GM12864 (cell line): Measurements from ENCODE around the gene ABLIM2.

Source experiments
- DNase-seq: peaks from one replicate; pipeline ENCODE4 v3.0.0-alpha.2; 2011; ENCODE audit warnings: low read depth
- H3K4me3 ChIP-seq: 2 replicates; pipeline ENCODE4 v1.5.1; 2011; ENCODE audit warnings: mild to moderate bottlenecking, low read depth, low read length, control low read depth
- CTCF ChIP-seq: IDR thresholded peaks from 2 replicates; pipeline ENCODE4 v1.5.1; 2011; ENCODE audit warnings: low read depth, mild to moderate bottlenecking, moderate library complexity, low read length, control low read depth, inconsistent platforms; ENCODE audit errors: missing control alignments

ABLIM2 gene

GRCh38 chr4:8032381-8032780 is 126.2 kb downstream of the ABLIM2 start:
- no peak overlapping the region for H3K4me3 ChIP-seq
- no peak for TF ChIP-seq CTCF
- DNase-seq = no peak

GRCh38 chr4:8030121-8030781 is 128.4 kb downstream of the ABLIM2 start:
- no peak for TF ChIP-seq CTCF
- no peak for DNase-seq
- H3K4me3 ChIP-seq = no peak overlapping the region

- DNase-seq = no peak
- no peak for TF ChIP-seq CTCF
Measured at GRCh38 chr4:8029689-8030088, 128.9 kb downstream of the ABLIM2 start.

GRCh38 chr4:8028884-8029568 is 129.6 kb downstream of the ABLIM2 start:
- no peak overlapping the region for H3K4me3 ChIP-seq
- no peak for TF ChIP-seq CTCF
- no peak for DNase-seq

More at GRCh38 chr4:8029689-8030088, 128.9 kb downstream of the ABLIM2 start:
- H3K4me3 ChIP-seq = no peak overlapping the region

GRCh38 chr4:8028368-8028767 is 130.2 kb downstream of the ABLIM2 start:
- H3K4me3 ChIP-seq = no peak overlapping the region
- no peak for DNase-seq
- no peak for TF ChIP-seq CTCF

GRCh38 chr4:8026453-8026852 is 132.2 kb downstream of the ABLIM2 start:
- DNase-seq = no peak
- H3K4me3 ChIP-seq = no peak overlapping the region
- no peak for TF ChIP-seq CTCF

- no peak overlapping the region for H3K4me3 ChIP-seq
- no peak for TF ChIP-seq CTCF
- no peak for DNase-seq
Measured at GRCh38 chr4:8025668-8026067, 132.9 kb downstream of the ABLIM2 start.
